Fibroblast of pulmonary artery (primary cell): ENCODE measurements around the gene GALNT13.

Experiments
- DNase-seq: peaks from one replicate; pipeline ENCODE4 v3.0.0-alpha.2; 2010; ENCODE audit warnings: low read depth
- H3K4me3 ChIP-seq: replicated peaks from 2 replicates; pipeline ENCODE4 v1.5.1; 2011; ENCODE audit warnings: low read depth, mild to moderate bottlenecking, control low read depth, low read length, moderate library complexity
- CTCF ChIP-seq: IDR thresholded peaks from 2 replicates; pipeline ENCODE4 v1.5.1; 2011; ENCODE audit warnings: mild to moderate bottlenecking, control low read depth, low read length, inconsistent platforms; ENCODE audit errors: missing control alignments

GALNT13 gene

GRCh38 chr2:153866595-153866994 lies 5.1 kb upstream of the GALNT13 start:
- no peak overlapping the region for H3K4me3 ChIP-seq
- no peak for TF ChIP-seq CTCF
- no peak for DNase-seq

GRCh38 chr2:153870308-153870707 lies 1.4 kb upstream of the GALNT13 start:
- no peak overlapping the region for H3K4me3 ChIP-seq
- no peak for DNase-seq
- no peak for TF ChIP-seq CTCF

GRCh38 chr2:153872311-153873051 lies 759 bp downstream of the GALNT13 start:
- no peak for TF ChIP-seq CTCF
- H3K4me3 ChIP-seq = no peak overlapping the region
- DNase-seq = no peak

GRCh38 chr2:153873052-153874048 lies 1.6 kb downstream of the GALNT13 start:
- DNase-seq = no peak
- no peak for TF ChIP-seq CTCF
- H3K4me3 ChIP-seq = no peak overlapping the region

- TF ChIP-seq CTCF = no peak
- no peak for DNase-seq
- no peak overlapping the region for H3K4me3 ChIP-seq
Observed at GRCh38 chr2:153875801-153876466, 4.2 kb downstream of the GALNT13 start.

- DNase-seq = no peak
- no peak for TF ChIP-seq CTCF
- H3K4me3 ChIP-seq = no peak overlapping the region
Observed at GRCh38 chr2:153880926-153881325, 9.2 kb downstream of the GALNT13 start.
